Activated CD8-positive, alpha-beta memory T cell treated with anti-CD3 and anti-CD28 coated beads for 36 hours (primary cell): ENCODE data around the gene CNKSR2. TPM values are rescaled to one million over a fixed set of nuclear protein-coding genes. Genes with fewer than 3 reads are reported as not detected.

Experiments used
- CTCF ChIA-PET: fragments of 350-600 bp; sonication (Branson Sonifier 250); formaldehyde crosslinking; loops from one replicate; lab custom pipeline; 2021; ENCODE audit warnings: antibody characterized with exemption; lab: Charles Lee
- POLR2A ChIA-PET: fragments of 350-600 bp; sonication (Branson Sonifier 250); formaldehyde crosslinking; loops from one replicate; lab custom pipeline; 2021; ENCODE audit warnings: antibody characterized with exemption; lab: Charles Lee
- total RNA-seq, 2 experiments: library from RNA; stranded (reverse); gene quantifications; one replicate each; pipeline ENCODE4 v1.2.3, GENCODE V29; 2021

CNKSR2 gene
- total RNA-seq, 2 experiments from 2014 or later: 4.8 to 5.0 TPM

- ChIA-PET CTCF (no interaction called here), POLR2A (no interaction called here)
Observed at GRCh38 chrX:21574793-21575192, 200.6 kb downstream of the CNKSR2 start.

- ChIA-PET POLR2A (no interaction called here), CTCF (no interaction called here)
Observed at GRCh38 chrX:21581479-21581878, 207.3 kb downstream of the CNKSR2 start.

DNA sequence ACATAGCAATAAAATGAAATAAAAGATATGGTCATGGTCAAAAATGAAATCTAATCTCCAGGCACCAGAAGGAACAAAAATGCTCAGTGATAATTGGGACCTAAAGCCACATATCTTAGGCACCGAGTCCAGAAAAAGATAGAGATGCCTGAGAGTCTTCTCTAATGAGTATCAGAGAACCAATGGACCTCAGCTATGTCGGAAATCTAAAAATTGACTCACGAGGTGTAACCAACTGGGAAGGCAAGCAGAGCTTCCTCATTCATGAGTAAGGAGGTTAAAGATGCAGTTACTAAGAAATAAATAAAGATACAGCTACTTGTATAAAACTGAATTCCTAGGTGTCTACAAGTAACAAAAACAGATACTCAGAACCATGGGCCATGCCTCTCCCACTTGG, 211.8 kb downstream of the CNKSR2 start:
- CTCF ChIA-PET: no interaction called here
- POLR2A ChIA-PET: no interaction called here

GRCh38 chrX:21590012-21590776, 216.0 kb downstream of the CNKSR2 start:
- ChIA-PET CTCF (no interaction called here), POLR2A (no interaction called here)

DNA sequence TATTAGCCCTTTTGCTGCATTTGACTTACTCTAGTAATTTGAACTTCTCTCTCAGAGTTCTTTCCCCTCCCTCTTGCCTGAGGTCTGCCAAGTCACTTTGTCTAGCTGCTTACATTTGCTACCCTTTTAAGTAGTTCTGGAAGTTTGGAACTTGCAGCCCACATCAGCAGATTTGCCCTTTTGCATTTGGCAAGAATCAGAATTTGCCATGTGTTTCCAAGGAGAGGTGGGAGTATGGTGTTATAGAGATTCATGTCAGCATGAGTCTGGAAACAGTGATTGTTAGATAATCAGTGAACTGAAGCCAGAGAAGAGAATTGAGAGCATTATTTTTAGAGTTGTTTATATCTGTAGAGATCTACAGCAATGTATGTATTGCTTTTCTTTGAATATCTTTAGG, 231.8 kb downstream of the CNKSR2 start:
- ChIA-PET POLR2A (no interaction called here), CTCF (no interaction called here)

DNA sequence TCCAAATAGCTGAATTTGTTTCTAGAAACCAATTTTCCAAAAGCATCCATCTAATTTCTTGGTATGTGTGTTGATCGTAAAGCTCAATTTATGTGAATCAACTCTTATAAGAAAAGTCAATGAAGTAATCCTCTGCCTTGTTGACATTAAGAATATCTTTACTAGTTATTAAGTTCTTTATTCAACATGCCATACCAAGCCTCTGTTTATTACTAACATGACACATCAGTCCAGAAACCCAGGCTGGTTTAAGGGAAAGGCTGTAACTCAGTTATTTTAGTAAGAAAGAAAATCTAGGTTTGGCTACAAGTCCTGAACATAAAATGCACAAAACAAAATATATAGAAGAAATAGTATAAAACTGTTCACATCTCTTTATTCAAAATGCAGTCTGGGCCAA, 235.9 kb downstream of the CNKSR2 start:
- ChIA-PET POLR2A (no interaction called here), CTCF (no interaction called here)

DNA sequence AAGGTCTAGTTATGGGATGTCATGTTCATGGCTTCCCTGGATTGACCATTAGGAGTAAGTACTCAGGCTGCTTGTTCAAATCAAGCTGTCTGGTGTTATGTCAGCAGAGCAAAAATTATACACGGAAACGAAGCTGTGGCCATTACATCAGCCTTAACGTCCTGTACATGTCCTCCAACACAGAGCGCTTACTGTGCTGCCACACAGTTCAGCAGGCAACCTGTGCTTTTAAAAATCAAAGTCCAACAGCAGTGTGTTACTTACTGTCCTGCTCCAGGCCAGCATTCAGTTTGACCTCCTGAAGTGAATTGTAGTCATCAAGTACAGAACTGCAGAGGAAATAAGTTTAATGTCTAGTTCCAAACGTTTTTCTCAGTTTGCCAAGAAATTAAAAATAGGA, 237.9 kb downstream of the CNKSR2 start:
- CTCF ChIA-PET: no interaction called here
- POLR2A ChIA-PET: no interaction called here

- POLR2A ChIA-PET: no interaction called here
- CTCF ChIA-PET: no interaction called here
Observed at GRCh38 chrX:21616386-21616785, 242.2 kb downstream of the CNKSR2 start.

DNA sequence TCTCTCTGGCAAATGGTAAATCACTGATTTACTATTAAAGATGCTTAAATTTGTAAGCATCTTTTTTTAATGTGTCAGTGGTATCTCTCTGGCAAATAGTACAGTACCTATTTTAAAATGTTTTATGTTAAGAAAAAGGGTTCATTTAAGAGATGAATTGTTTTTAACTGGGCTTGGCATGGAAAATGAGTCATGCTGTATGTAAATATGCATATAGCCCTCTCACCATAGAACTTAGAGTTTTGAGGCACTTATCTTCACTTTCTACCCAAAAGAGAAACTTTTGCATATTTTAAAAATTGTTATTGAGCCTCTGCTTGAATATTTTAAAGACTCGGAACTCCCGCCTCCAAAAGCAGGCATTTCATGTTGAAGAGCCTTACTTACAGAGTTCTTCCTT, 246.0 kb downstream of the CNKSR2 start:
- ChIA-PET CTCF (no interaction called here), POLR2A (no interaction called here)

DNA sequence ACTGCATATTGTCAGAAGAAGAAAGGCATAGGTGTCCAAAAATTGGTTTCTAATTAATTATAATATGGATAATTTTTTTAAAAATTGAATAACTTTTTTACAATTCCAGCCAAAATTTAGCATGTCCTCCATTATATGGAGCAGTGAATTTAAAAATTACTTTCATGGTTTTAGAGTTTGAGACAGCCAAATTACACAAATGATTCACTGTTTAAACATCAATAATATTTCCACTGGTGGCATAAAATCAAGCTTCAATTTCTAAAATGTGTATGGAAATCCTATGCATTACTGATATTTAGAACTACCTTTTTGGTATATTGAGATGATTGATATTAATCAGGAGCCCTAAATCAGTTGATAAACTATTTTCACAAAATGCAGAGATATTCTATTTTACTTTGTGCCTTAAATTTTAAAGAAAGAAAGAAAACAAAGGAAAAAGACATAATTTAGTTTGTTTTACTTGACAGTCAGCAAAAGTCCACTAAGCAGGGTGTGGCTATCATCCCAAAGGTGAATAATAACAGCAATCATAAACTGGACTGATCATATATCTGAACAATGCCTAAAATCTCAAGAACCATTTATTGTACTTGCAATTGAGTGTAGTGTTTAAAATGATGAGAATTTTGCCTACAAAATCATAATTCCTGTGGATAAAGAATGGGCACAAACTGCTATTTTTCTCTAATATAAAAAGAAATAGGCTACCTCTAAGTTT, 249.7 kb downstream of the CNKSR2 start:
- POLR2A ChIA-PET: no interaction called here
- CTCF ChIA-PET: interaction anchor here (0.6 kb wide), 1 partner anchor 358 kb away, joined by 4 read pairs; no protein-coding TSS in a partner anchor

- CTCF ChIA-PET: no interaction called here
Observed at GRCh38 chrX:21632027-21632426, 257.8 kb downstream of the CNKSR2 start.

DNA sequence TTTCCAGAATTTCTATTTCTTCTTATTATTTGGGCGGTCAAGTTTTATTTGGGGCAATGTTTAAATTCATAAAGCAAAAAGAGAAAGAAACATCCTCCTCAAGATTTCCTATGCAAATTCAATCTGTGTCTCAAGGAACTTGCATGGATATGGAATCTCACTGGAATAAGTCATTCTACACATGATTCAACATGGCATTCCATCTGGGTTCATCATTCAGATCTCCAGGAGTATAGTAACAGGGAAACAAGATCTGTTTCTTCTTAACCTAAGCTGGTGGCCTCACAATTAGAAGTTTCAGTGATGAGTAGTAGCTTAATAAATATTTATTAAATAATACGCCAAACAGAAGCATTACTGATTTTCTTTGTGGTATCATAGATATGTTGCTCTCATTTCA, 264.1 kb downstream of the CNKSR2 start:
- CTCF ChIA-PET: no interaction called here

More at GRCh38 chrX:21632027-21632426, 257.8 kb downstream of the CNKSR2 start:
- POLR2A ChIA-PET: no interaction called here

DNA sequence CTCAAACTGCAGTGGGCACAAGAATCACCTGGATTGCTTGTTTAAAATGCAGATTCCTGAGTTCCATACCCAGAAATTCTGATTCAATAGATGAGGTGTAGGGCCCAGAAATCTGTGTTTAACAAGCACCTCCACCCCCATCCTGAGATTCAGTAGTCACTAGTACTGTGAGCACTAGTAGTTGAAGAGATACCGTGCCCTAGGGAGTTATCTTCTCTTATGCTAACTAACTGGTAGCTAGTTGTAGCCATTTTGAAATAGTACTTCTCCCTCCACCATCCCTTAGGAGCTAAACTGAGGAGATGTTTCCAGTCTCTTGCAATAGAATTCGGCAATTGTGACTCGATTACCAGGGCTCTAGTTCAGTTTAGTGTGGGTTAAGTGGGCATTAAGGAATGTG, 265.6 kb downstream of the CNKSR2 start:
- POLR2A ChIA-PET: no interaction called here
- CTCF ChIA-PET: no interaction called here

More for the DNA sequence above, 264.1 kb downstream of the CNKSR2 start:
- POLR2A ChIA-PET: no interaction called here

DNA sequence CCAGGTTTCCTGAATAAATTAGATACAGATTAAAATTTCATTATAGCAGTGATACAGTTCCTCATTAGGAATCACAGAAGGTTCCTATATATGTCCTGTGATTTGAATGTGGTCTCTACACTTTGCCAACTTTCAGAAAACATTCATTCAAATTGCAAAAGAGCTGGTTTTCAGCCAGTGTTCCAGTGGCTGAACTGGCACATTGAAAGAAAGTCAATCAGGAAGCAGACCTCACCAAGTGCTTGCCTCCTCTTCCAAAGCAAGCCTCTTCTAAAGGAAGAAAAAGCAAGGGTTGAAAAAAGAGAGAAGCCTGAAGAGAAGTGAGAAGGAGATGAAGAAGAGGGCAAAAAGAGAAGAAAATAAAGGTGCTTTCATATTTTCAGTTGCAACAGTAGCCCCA, 271.2 kb downstream of the CNKSR2 start:
- POLR2A ChIA-PET: no interaction called here
- CTCF ChIA-PET: no interaction called here

DNA sequence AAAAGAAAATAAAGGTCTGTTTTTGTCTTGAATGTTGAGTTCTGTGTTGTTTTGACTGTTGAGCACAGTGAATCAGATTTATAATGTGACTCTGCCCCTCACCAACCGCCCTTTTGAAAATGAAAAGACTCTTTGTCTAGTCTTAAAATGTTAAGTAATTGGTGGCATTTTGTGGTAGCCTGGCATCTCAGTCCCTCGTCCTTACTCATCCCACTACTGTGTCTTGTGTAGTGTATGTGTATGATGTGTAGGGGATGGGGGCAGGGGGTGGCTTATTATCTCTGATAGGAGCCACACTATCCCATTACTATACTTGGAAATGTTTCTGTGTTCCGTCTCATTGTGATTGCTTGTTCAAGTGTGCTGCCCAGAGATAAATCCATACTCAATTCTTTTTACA, 271.7 kb downstream of the CNKSR2 start:
- POLR2A ChIA-PET: no interaction called here
- CTCF ChIA-PET: no interaction called here

DNA sequence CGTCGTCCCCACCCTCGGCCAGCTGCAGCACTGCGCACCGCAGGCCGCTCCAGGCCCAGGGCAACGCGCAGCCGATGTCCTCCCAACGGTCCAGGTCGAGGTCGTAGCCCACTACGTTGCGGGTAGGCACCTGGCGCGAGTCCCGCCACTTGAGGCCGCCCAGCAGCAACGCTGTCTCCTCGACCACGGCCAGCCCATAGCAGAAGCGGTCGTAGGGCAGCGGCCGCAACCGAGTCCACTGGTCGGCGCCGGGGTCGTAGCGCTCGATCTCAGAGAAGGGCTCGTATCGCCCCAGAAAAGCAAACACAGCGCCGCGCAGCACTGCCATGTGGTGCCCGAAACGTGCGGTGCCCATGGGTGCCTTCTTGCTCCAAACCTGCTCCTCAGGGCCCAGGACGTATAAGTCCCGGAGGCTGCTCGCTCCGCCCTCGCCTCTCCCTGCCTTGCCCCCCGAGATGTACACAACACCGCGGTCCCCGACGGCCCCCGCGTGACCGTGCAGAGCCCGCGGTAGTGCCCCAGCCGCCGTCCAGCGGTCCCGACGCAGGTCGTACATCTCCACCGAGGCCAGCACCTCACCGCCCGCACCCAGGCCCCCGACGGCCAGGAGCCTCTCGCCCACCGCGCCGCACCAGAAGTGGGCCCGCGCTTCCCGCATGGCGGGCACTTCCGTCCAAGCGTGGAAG, 281.8 kb downstream of the CNKSR2 start:
- CTCF ChIA-PET: no interaction called here
- POLR2A ChIA-PET: no interaction called here

GRCh38 chrX:21656587-21657317, 282.5 kb downstream of the CNKSR2 start:
- CTCF ChIA-PET: no interaction called here
- POLR2A ChIA-PET: no interaction called here

DNA sequence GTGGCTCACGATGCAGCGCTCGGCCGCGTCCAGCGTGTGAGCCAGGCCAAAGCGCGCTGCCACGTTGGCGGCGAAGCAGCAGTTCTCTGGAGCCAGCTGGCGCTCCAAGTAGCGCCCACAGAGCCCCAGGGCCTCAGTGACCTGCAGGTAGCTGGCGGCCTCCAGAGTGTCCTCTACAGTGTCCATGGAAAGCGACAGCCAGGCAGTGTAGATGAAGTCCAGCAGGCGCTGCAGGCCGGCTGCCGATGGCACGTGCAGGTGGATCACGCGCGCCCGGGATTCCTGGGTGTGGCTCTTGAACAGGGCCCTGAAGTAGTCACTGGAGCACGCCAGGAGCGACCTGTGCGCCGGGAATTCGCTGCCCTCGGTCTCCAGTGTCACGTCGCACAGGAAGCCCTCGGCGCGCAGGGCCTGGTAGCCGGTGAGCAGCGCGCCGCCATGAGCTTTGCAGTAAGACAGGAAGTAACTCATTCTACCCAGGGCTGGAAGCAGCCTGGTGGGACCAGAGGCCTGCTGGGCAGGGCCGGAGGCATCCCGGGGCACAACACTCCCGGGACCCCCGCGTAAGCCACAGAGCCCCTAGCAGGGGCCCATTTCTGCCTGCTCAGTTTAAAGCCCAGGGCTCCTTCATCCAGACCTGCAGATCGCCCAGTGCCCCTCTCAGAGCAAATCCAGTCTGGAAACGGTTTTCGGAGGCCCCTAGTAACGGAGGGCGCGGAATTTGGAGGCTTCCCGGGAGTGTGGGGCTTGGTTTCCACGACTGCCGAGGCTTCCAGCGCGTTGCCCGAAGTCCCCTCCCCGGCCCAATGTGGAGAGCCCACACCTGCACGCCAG, 283.3 kb downstream of the CNKSR2 start:
- ChIA-PET POLR2A (no interaction called here), CTCF (no interaction called here)

- ChIA-PET CTCF (no interaction called here), POLR2A (no interaction called here)
Observed at GRCh38 chrX:21658152-21658737, 284.0 kb downstream of the CNKSR2 start, which contains the start of gene KLHL34. KLHL34 (minus strand) TSS chrX:21658330; CDS start chrX:21657788, 542 bp downstream.
